SK-N-DZ (cell line): ENCODE data around the gene CD2AP.

Experiments used
- small RNA-seq, 2 experiments: library from RNA; depleted of rRNA; stranded (forward); fragments of <200 nt; gene quantifications; one replicate each; pipeline ENCODE3, GENCODE V24; 2014

CD2AP gene

Small RNA genes within 50 kb of the gene (small RNA-seq; reads per million reads assigned to genes)
- 0 reads per million in 2 experiments for gene RF00019
